ENCODE data around the gene SH3BP1. TPM values are rescaled to one million over a fixed set of nuclear protein-coding genes. Genes with fewer than 3 reads are reported as not detected.

The SH3BP1 gene
- total RNA-seq, 1 donor from 2014 or later, result 34.1 TPM

DNA sequence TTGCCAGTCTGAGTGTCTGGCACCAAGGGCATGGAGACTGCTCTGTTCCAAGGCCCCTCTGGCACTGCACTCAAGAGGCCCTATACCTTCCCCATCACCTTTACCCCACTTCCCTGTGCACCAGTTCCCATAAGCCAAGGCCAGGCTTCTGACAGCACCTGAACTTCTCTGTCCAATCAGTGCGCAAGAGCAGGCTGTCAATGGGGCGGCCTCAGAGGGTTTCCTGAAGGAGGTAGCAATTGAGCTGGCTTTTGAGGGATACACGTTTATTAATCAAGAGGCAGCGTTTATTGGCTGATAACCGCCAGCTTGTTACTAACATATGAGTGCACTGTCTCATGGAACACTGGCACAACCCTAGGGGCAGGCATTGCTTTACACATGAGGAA is 2.1 kb downstream of the SH3BP1 start:
- intact Hi-C loops (cut with DNase I), result loop anchor here (5.0 to 10.0 kb wide), 2 partner anchors 36 to 153 kb away; partner anchors contain the start of gene LGALS1
- peak overlapping the region in 1 of 2 donors; percentile 59 for H3K4me3 ChIP-seq
- no peaks in the 10 kb centered on the region for H3K9me3 ChIP-seq
- TF ChIP-seq, protein P1, sequence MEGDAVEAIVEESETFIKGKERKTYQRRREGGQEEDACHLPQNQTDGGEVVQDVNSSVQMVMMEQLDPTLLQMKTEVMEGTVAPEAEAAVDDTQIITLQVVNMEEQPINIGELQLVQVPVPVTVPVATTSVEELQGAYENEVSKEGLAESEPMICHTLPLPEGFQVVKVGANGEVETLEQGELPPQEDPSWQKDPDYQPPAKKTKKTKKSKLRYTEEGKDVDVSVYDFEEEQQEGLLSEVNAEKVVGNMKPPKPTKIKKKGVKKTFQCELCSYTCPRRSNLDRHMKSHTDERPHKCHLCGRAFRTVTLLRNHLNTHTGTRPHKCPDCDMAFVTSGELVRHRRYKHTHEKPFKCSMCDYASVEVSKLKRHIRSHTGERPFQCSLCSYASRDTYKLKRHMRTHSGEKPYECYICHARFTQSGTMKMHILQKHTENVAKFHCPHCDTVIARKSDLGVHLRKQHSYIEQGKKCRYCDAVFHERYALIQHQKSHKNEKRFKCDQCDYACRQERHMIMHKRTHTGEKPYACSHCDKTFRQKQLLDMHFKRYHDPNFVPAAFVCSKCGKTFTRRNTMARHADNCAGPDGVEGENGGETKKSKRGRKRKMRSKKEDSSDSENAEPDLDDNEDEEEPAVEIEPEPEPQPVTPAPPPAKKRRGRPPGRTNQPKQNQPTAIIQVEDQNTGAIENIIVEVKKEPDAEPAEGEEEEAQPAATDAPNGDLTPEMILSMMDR (IDR thresholded peaks at IDR 0.05), result no peak
- TF ChIP-seq POLR2AphosphoS5 (IDR thresholded peaks at IDR 0.05; ENCODE audit: insufficient read depth in 1 of 2, low read depth in 1 of 2), result no peak
- TF ChIP-seq POLR2A (IDR thresholded peaks at IDR 0.05), result no peak
- peak overlapping the region; percentile 80 for H3K27ac ChIP-seq
- no peaks in the 10 kb centered on the region for H3K36me3 ChIP-seq
- peaks cover 60% of the 10 kb centered on the region for H3K4me1 ChIP-seq
- DNase-seq (ENCODE audit: extremely low spot score in 2 of 2), result no peak
- H3K27me3 ChIP-seq, result no peaks in the 10 kb centered on the region

DNA sequence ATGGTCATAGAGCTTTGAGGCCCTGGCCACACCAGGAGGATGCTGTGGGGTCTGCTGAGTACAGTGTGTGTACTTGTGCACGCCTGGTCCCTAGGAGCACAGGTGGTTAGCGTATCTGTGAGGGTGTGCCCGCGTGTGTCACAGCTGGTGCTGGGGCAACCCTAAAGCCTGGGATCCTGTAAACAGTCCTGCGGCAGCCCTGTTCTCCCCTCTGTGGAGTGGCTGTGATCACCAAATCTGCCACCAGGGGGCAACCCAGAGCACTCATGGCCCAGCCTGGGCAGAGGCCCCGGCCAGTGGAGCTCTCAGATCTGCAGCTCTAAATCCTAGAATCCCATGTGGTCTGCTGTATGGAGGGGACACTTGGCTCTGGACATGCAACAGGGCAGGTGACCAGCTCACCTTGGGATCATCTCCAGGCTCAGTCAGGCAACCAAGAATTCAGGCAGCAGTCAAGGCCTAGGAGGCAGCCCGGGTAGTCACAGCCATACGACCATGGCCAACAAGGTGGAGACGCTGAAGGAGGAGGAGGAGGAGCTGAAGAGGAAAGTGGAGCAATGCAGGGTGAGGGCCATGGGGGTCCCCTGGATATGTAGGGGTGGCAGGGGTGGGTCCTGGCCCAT is 3.9 kb downstream of the SH3BP1 start:
- intact Hi-C loops (cut with DNase I), result loop anchor here (5.0 to 10.0 kb wide), 2 partner anchors 34 to 151 kb away; partner anchors contain the start of gene LGALS1
- H3K27me3 ChIP-seq, result no peaks in the 10 kb centered on the region
- no peak overlapping the region for H3K4me3 ChIP-seq
- no peaks in the 10 kb centered on the region for H3K36me3 ChIP-seq
- no peaks in the 10 kb centered on the region for H3K9me3 ChIP-seq
- peaks cover 48% of the 10 kb centered on the region for H3K4me1 ChIP-seq
- TF ChIP-seq POLR2A (IDR thresholded peaks at IDR 0.05), result no peak
- TF ChIP-seq, protein P1 (IDR thresholded peaks at IDR 0.05), result peak; percentile 69 to 87 (median 79)
- TF ChIP-seq POLR2AphosphoS5 (IDR thresholded peaks at IDR 0.05; ENCODE audit: insufficient read depth in 1 of 2, low read depth in 1 of 2), result no peak
- no peak for DNase-seq (ENCODE audit: extremely low spot score in 2 of 2)
- H3K27ac ChIP-seq, result peak overlapping the region; percentile 57

DNA sequence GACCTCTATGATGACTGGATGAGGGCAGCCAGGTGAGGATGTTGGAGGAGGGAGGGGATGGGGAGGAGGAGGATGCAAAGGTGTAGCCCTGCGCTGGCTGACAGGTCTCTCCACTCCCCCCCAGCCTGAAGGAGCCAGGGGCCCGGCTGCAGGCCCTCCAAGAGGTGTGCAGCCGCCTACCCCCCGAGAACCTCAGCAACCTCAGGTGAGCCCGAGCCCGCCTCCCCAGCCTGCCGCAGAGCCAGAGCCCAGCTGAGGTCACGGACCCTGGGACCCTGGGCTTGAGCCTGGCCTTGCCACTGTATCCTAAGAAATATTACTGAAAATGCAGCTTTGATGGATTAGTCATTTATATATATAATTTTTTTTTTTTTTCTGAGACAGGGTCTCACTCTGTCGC is 7.8 kb downstream of the SH3BP1 start:
- no peaks in the 10 kb centered on the region for H3K9me3 ChIP-seq
- intact Hi-C loops (cut with DNase I), result loop anchor here (10.0 kb wide), 1 partner anchor 147 kb away; no protein-coding TSS in a partner anchor
- DNase-seq (ENCODE audit: extremely low spot score in 2 of 2), result no peak
- H3K4me1 ChIP-seq, result peaks cover 13% of the 10 kb centered on the region
- peaks cover 0 to 19% of the 10 kb centered on the region in 2 donors for H3K36me3 ChIP-seq
- TF ChIP-seq POLR2A (IDR thresholded peaks at IDR 0.05) (no peak), POLR2AphosphoS5 (IDR thresholded peaks at IDR 0.05; ENCODE audit: insufficient read depth in 1 of 2, low read depth in 1 of 2) (no peak)
- TF ChIP-seq, protein P1 (IDR thresholded peaks at IDR 0.05), result no peak
- H3K27me3 ChIP-seq, result no peaks in the 10 kb centered on the region
- no peak overlapping the region for H3K4me3 ChIP-seq
- H3K27ac ChIP-seq, result no peak overlapping the region

DNA sequence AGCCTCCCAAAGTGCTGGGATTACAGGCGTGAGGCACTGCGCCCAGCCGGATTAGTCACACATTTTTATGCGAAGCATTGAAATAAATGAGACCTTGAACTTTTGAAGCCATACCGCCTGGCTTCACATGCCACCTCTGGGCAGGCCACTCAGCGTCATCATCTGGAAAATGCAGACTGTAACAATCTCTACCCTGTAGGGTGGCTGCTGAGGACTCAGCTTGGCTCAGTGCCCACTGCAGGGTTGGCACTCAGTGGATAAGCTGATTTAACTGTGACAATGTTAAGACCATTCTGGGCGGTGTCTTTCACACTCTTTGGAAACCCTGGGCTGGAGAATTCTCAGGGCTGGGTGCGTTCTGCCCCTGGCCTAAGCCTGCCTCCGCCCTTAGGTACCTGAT is 8.5 kb downstream of the SH3BP1 start:
- no peaks in the 10 kb centered on the region for H3K9me3 ChIP-seq
- no peak for DNase-seq (ENCODE audit: extremely low spot score in 2 of 2)
- TF ChIP-seq, protein P1 (IDR thresholded peaks at IDR 0.05), result no peak
- TF ChIP-seq POLR2A (IDR thresholded peaks at IDR 0.05), result no peak
- TF ChIP-seq POLR2AphosphoS5 (IDR thresholded peaks at IDR 0.05; ENCODE audit: insufficient read depth in 1 of 2, low read depth in 1 of 2), result peak in 1 of 2 donors; percentile 48
- H3K36me3 ChIP-seq, result peaks cover 0 to 26% of the 10 kb centered on the region in 2 donors
- intact Hi-C loops (cut with DNase I), result loop anchor here (10.0 kb wide), 1 partner anchor 147 kb away; no protein-coding TSS in a partner anchor
- peaks cover 7% of the 10 kb centered on the region for H3K4me1 ChIP-seq
- no peaks in the 10 kb centered on the region for H3K27me3 ChIP-seq
- H3K27ac ChIP-seq, result no peak overlapping the region
- H3K4me3 ChIP-seq, result no peak overlapping the region
